Measurements from ENCODE around the gene HAGHL.

GRCh38 chr16:684071-684794, 42.7 kb upstream of the HAGHL start, which contains the start of gene JMJD8:
- TF ChIP-seq CTCF (conservative IDR thresholded peaks at IDR 0.05; ENCODE audit: low read length) (no peak), EZH2phosphoT487 (IDR thresholded peaks at IDR 0.05; ENCODE audit: borderline replicate concordance) (no peak)

Measured in Loucy (cell line).